HepG2 (cell line): ENCODE data around the gene TNP2. TPM values are rescaled to one million over a fixed set of nuclear protein-coding genes. Genes with fewer than 3 reads are reported as not detected.
A peak's percentile ranks its signal among the peaks of the same experiment; 100 is the strongest.

Experiments used
- AHR ChIP-seq: IDR thresholded peaks from 2 replicates; pipeline ENCODE4 v1.6.1; 2018; ENCODE audit warnings: missing genetic modification reagents, missing compliant biosample characterization
- EHMT2 ChIP-seq: fragments of 200-600 bp; sonication (generic); IDR thresholded peaks from 2 replicates; pipeline ENCODE4 v1.7.0; 2017; ENCODE audit warnings: antibody characterized with exemption, low read depth, low read length, borderline replicate concordance
- ELF1 ChIP-seq: sonication (generic); formaldehyde crosslinking; IDR thresholded peaks from 2 replicates; pipeline ENCODE4 v1.4.0; 2020; ENCODE audit warnings: missing genetic modification reagents
- ELF4 ChIP-seq: sonication (generic); formaldehyde crosslinking; IDR thresholded peaks from 2 replicates; pipeline ENCODE4 v1.5.0; 2020; ENCODE audit warnings: missing genetic modification reagents, mild to moderate bottlenecking, moderate library complexity, borderline replicate concordance
- FOXK1 ChIP-seq: sonication (generic); formaldehyde crosslinking; IDR thresholded peaks from 2 replicates; pipeline ENCODE4 v1.4.0; 2020; ENCODE audit warnings: low read depth, missing genetic modification reagents, borderline replicate concordance
- GTF2F1 ChIP-seq: fragments of 150-350 bp; IDR thresholded peaks from 2 replicates; pipeline ENCODE4 v1.6.1; 2014; ENCODE audit warnings: low read length
- HDAC1 ChIP-seq: sonication (generic); formaldehyde crosslinking; IDR thresholded peaks from 2 replicates; pipeline ENCODE4 v1.5.1; 2020; ENCODE audit warnings: mild to moderate bottlenecking, missing genetic modification reagents
- HMGA1 ChIP-seq: sonication (generic); formaldehyde crosslinking; conservative IDR thresholded peaks from 2 replicates; pipeline ENCODE4 v1.4.0; 2020; ENCODE audit warnings: missing genetic modification reagents
- KDM5B ChIP-seq: sonication (generic); formaldehyde crosslinking; IDR thresholded peaks from 2 replicates; pipeline ENCODE4 v1.4.0; 2020; ENCODE audit warnings: missing genetic modification reagents, mild to moderate bottlenecking, borderline replicate concordance
- U2AF2 ChIP-seq: fragments of 200-400 bp; formaldehyde crosslinking; IDR thresholded peaks from 2 replicates; pipeline ENCODE4 v1.6.1; 2017; ENCODE audit warnings: low read depth, mild to moderate bottlenecking, low read length
- ZKSCAN1 ChIP-seq: fragments of 150-350 bp; IDR thresholded peaks from 2 replicates; pipeline ENCODE4 v1.6.1; 2014; ENCODE audit warnings: low read length
- ZNF224 ChIP-seq: sonication (generic); formaldehyde crosslinking; IDR thresholded peaks from 2 replicates; pipeline ENCODE4 v1.5.0; 2020; ENCODE audit warnings: mild to moderate bottlenecking, missing genetic modification reagents
- ZNF326 ChIP-seq: sonication (generic); formaldehyde crosslinking; IDR thresholded peaks from 2 replicates; pipeline ENCODE4 v1.4.0; 2020; ENCODE audit warnings: missing genetic modification reagents, borderline replicate concordance
- ZNF570 ChIP-seq: sonication (generic); formaldehyde crosslinking; IDR thresholded peaks from 2 replicates; pipeline ENCODE4 v1.4.0; 2020; ENCODE audit warnings: mild to moderate bottlenecking, missing genetic modification reagents, borderline replicate concordance
- polyA plus RNA-seq, 8 experiments: library from polyadenylated mRNA; depleted of rRNA in 3 of 8; stranded (reverse) in 7 of 8; unstranded in 1 of 8; fragments of >200 nt; fragmentation: Illumina TruSeq in 4 of 8; extraction: Trizol in 4 of 8; gene quantifications; 2 replicates each; pipeline versions ENCODE4 v1.2.1 to v1.2.3, GENCODE V29; 2011 to 2016; ENCODE audit warnings: low read depth in 4 of 8, missing spikeins in 1 of 8, mixed read lengths in 1 of 8; ENCODE audit not compliant: insufficient read depth in 1 of 8
- total RNA-seq, 5 experiments: library from RNA; depleted of rRNA; stranded (reverse); fragments of >200 nt; fragmentation: Illumina TruSeq; extraction: Trizol; gene quantifications; 2 replicates each; pipeline ENCODE4 v1.2.3, GENCODE V29; 2016; ENCODE audit warnings: low read depth in 1 of 5
- TF ChIP-seq, protein P1 (sequence below): sonication (generic); formaldehyde crosslinking; IDR thresholded peaks from 2 replicates; pipeline ENCODE4 v1.4.0; 2020; ENCODE audit warnings: mild to moderate bottlenecking, missing genetic modification reagents, borderline replicate concordance
- TF ChIP-seq, protein P2 (sequence below): IDR thresholded peaks from 2 replicates; pipeline ENCODE4 v1.6.1; 2016; ENCODE audit warnings: mild to moderate bottlenecking
- TF ChIP-seq, protein P3 (sequence below): sonication (generic); formaldehyde crosslinking; IDR thresholded peaks from 2 replicates; pipeline ENCODE4 v1.8.1; 2023; ENCODE audit warnings: mild to moderate bottlenecking, inconsistent platforms, moderate library complexity, missing genetic modification reagents, borderline replicate concordance
- TF ChIP-seq, protein P4 (sequence below): sonication (generic); formaldehyde crosslinking; IDR thresholded peaks from 2 replicates; pipeline ENCODE4 v1.8.0; 2022; ENCODE audit warnings: mild to moderate bottlenecking, missing genetic modification reagents; ENCODE audit not compliant: insufficient replicate concordance
- TF ChIP-seq, protein P5 (sequence below): sonication (generic); formaldehyde crosslinking; IDR thresholded peaks from 2 replicates; pipeline ENCODE4 v1.5.1; 2020; ENCODE audit warnings: mild to moderate bottlenecking, missing genetic modification reagents, moderate library complexity

TNP2 gene
- total and polyA plus RNA-seq, 2 of the 13 experiments (the other 11 are each of a cell fraction or from before 2014, with no cell fraction given) = not detected

DNA sequence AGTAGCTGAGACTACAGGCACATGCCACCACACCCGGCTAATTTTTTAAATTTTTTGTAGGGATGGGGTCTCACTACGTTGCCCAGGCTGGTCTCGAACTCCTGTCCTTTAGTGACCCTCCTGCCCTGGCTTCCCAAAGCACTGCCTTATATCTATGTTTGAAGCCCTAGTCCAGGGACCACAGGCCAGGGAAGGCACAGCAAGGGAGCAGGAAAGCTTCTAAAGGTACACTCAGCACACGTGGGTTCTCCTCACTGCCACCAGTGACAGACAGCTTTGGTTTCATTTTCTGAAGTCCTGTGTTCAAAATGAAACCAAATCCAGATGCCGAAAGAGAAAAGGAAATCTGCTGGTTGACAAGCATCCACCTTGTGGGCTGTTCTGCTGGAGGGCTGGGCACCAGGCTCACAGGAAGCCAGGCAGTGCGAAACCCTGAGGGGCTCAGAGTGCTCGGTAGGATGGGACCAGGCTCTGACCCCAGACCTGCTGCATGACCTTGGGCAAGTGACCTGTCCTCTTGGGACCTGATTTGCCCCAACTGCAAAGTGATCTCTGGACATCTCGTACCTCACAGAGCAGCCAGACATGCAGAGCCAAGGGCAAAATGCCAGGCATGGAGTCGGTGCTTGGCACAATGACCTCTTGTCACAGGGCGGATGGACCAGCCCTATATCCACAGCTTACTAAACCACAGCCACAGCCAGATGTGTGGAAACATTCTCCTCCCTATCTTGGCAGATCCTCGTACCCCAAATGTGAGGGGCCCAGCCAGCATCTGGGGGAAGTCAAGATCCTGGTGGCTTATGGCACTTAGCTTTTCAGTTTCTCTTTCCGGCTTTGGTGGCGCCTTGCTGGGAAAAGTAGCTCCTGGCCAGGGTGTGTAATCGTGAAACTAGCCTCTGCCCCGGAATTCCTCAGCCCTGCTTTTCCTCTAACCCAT, 10.3 kb downstream of the TNP2 start (continued):
- TF ChIP-seq, protein P1, sequence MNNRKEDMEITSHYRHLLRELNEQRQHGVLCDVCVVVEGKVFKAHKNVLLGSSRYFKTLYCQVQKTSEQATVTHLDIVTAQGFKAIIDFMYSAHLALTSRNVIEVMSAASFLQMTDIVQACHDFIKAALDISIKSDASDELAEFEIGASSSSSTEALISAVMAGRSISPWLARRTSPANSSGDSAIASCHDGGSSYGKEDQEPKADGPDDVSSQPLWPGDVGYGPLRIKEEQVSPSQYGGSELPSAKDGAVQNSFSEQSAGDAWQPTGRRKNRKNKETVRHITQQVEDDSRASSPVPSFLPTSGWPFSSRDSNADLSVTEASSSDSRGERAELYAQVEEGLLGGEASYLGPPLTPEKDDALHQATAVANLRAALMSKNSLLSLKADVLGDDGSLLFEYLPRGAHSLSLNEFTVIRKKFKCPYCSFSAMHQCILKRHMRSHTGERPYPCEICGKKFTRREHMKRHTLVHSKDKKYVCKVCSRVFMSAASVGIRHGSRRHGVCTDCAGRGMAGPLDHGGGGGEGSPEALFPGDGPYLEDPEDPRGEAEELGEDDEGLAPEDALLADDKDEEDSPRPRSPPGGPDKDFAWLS (CRISPR knock-in tag) = peak; percentile 94; the same call in 1 of the 2 replicates
- TF ChIP-seq FOXK1 (CRISPR knock-in tag) (0 out of 2 replicates have a peak, but pooled peaks have one; percentile 28), ZKSCAN1 (0 out of 2 replicates have a peak, but pooled peaks have one; percentile 3), ZNF326 (CRISPR knock-in tag) (no peak), HMGA1 (no peak), ZNF570 (no peak), EHMT2 (no peak), ELF1 (CRISPR knock-in tag) (peak; percentile 17; the same call in 1 of the 2 replicates), U2AF2 (no peak), ZNF224 (CRISPR knock-in tag) (no peak), ELF4 (CRISPR knock-in tag) (no peak), GTF2F1 (no peak), AHR (CRISPR knock-in tag) (0 out of 2 replicates have a peak, but pooled peaks have one; percentile 22), KDM5B (CRISPR knock-in tag) (peak; percentile 64; the same call in 1 of the 2 replicates), HDAC1 (peak; percentile 83)
- TF ChIP-seq, protein P2, sequence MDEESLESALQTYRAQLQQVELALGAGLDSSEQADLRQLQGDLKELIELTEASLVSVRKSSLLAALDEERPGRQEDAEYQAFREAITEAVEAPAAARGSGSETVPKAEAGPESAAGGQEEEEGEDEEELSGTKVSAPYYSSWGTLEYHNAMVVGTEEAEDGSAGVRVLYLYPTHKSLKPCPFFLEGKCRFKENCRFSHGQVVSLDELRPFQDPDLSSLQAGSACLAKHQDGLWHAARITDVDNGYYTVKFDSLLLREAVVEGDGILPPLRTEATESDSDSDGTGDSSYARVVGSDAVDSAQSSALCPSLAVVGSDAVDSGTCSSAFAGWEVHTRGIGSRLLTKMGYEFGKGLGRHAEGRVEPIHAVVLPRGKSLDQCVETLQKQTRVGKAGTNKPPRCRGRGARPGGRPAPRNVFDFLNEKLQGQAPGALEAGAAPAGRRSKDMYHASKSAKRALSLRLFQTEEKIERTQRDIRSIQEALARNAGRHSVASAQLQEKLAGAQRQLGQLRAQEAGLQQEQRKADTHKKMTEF (CRISPR knock-in tag) = 0 out of 2 replicates have a peak, but pooled peaks have one; percentile 30
- TF ChIP-seq, protein P3, sequence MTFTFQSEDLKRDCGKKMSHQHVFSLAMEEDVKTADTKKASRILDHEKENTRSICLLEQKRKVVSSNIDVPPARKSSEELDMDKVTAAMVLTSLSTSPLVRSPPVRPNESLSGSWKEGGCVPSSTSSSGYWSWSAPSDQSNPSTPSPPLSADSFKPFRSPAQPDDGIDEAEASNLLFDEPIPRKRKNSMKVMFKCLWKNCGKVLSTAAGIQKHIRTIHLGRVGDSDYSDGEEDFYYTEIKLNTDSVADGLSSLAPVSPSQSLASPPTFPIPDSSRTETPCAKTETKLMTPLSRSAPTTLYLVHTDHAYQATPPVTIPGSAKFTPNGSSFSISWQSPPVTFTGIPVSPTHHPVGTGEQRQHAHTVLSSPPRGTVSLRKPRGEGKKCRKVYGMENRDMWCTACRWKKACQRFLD (CRISPR knock-in tag) = no peak
- TF ChIP-seq, protein P4, sequence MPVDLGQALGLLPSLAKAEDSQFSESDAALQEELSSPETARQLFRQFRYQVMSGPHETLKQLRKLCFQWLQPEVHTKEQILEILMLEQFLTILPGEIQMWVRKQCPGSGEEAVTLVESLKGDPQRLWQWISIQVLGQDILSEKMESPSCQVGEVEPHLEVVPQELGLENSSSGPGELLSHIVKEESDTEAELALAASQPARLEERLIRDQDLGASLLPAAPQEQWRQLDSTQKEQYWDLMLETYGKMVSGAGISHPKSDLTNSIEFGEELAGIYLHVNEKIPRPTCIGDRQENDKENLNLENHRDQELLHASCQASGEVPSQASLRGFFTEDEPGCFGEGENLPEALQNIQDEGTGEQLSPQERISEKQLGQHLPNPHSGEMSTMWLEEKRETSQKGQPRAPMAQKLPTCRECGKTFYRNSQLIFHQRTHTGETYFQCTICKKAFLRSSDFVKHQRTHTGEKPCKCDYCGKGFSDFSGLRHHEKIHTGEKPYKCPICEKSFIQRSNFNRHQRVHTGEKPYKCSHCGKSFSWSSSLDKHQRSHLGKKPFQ (CRISPR knock-in tag) = no peak
- TF ChIP-seq, protein P5, sequence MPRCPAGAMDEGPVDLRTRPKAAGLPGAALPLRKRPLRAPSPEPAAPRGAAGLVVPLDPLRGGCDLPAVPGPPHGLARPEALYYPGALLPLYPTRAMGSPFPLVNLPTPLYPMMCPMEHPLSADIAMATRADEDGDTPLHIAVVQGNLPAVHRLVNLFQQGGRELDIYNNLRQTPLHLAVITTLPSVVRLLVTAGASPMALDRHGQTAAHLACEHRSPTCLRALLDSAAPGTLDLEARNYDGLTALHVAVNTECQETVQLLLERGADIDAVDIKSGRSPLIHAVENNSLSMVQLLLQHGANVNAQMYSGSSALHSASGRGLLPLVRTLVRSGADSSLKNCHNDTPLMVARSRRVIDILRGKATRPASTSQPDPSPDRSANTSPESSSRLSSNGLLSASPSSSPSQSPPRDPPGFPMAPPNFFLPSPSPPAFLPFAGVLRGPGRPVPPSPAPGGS (CRISPR knock-in tag) = no peak; the same call in 1 of the 2 replicates
